Ovary (tissue), 3 donors: ENCODE results near the gene ATAD5.

Source experiments
- CTCF ChIP-seq, 3 donors: fragments of 450-650 bp in 2 of 3; fragments of 200-600 bp in 1 of 3; IDR thresholded peaks; one replicate each; pipeline versions ENCODE4 v1.5.1 to v1.8.0; 2016 to 2022; ENCODE audit warnings: antibody characterized with exemption in 3 of 3, mild to moderate bottlenecking in 1 of 3
- EP300 ChIP-seq: sonication (generic); formaldehyde crosslinking; IDR thresholded peaks from one replicate; pipeline ENCODE4 v1.6.1; 2017; ENCODE audit warnings: antibody characterized with exemption
- POLR2A ChIP-seq: fragments of 450-650 bp; IDR thresholded peaks from one replicate; pipeline ENCODE4 v1.6.1; 2017; ENCODE audit warnings: antibody characterized with exemption, mild to moderate bottlenecking, moderate library complexity
- donor health status: DM: no; HTN: no; CAD: no.

DNA sequence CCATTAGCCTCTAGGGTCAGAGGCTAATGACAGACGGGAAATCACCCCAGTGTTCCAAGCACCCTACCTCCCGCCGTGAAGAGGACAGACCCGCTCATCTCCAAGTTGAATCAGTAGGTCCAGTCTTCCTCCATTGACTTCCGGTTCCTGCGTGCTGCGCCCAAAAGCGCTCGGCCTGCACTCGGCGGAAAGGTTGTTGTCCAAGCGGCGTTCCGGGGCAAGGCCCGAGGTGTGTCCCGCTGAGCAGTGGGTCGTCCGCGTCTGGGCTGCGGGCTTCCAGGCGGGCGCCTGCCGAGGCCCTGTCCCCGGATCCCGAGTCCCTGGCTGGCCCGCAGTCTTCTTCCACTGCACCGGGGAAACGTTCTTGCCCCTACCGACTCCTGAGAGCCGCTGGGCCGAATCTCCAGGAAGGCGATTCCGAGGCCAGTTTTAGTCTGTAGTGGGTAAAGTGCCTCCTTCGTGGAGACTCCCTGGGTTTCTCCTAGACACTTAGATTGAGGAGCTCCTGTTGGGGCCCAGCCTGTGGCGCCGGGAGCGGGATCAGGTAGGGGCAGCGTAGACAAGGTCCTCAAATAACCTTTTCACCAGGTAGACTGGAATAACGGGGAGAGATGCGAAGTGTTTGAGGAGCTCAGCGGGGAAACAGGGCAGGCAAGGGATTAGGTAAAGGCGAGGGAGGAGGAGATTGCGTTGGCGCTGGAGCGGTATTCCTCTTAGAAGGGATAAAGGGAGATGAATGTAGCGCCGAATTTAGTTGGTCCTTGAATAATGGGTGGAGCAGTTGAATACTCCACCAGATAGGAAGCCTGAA, 74.5 kb downstream of the ATAD5 start, which contains the start of gene TEFM:
- TF ChIP-seq CTCF (IDR thresholded peaks at IDR 0.05) (no peak), POLR2A (peak; percentile 43), EP300 (no peak)
